Gastrocnemius medialis (tissue), 4 donors: ENCODE data around the gene ITGA11. TPM values are rescaled to one million over a fixed set of nuclear protein-coding genes. Genes with fewer than 3 reads are reported as not detected.

Experiments used
- ATAC-seq, 2 donors: fragments of 150-250 bp; one replicate each; pipeline ENCODE4 v1.9.1; 2016
- DNase-seq, 2 donors: peaks; one replicate each; pipeline ENCODE4 v3.0.0-alpha.2; 2019
- H3K27ac ChIP-seq, 4 donors: fragments of 200-600 bp; sonication (generic); 1 replicate in 1 of 4; 2 replicates in 3 of 4; pipeline ENCODE4 v1.5.1; 2016 to 2018; ENCODE audit warnings: mild to moderate bottlenecking in 2 of 4, moderate library complexity in 1 of 4
- H3K27me3 ChIP-seq, 3 donors: fragments of 200-600 bp; sonication (generic) in 2 of 3; 1 replicate in 1 of 3; 2 replicates in 2 of 3; pipeline versions ENCODE4 v1.5.1 to v1.6.0; 2016 to 2019; ENCODE audit warnings: mild to moderate bottlenecking in 1 of 3, moderate library complexity in 1 of 3
- H3K36me3 ChIP-seq, 2 donors: fragments of 200-600 bp; sonication (generic) in 1 of 2; one replicate each; pipeline ENCODE4 v1.5.1; 2017 to 2018
- H3K4me1 ChIP-seq, 2 donors: fragments of 200-600 bp; sonication (generic) in 1 of 2; one replicate each; pipeline ENCODE4 v1.5.1; 2016 to 2017; ENCODE audit warnings: mild to moderate bottlenecking in 2 of 2
- H3K4me3 ChIP-seq, 4 donors: fragments of 200-600 bp; sonication (generic) in 3 of 4; 1 replicate in 1 of 4; 2 replicates in 3 of 4; pipeline ENCODE4 v1.5.1; 2016 to 2019; ENCODE audit warnings: mild to moderate bottlenecking in 2 of 4
- H3K9me3 ChIP-seq, 3 donors: fragments of 200-600 bp; sonication (generic) in 2 of 3; 1 replicate in 1 of 3; 2 replicates in 2 of 3; pipeline ENCODE4 v1.5.1; 2016 to 2019
- CTCF ChIP-seq, 5 experiments: fragments of 450-650 bp in 3 of 5; fragments of 200-600 bp in 2 of 5; sonication (generic) in 2 of 5; IDR thresholded peaks in 4 of 5; conservative IDR thresholded peaks in 1 of 5; 1 replicate in 4 of 5; 2 replicates in 1 of 5; pipeline ENCODE4 v1.5.1; 2016 to 2019; ENCODE audit warnings: antibody characterized with exemption in 5 of 5, mild to moderate bottlenecking in 3 of 5, moderate library complexity in 3 of 5
- POLR2A ChIP-seq, 2 donors: fragments of 450-650 bp; IDR thresholded peaks; one replicate each; pipeline ENCODE4 v1.6.1; 2017; ENCODE audit warnings: antibody characterized with exemption in 2 of 2, mild to moderate bottlenecking in 2 of 2, moderate library complexity in 2 of 2
- in situ Hi-C, 4 donors: fragments of 200-750 bp; cut with MboI; loops; one replicate each; pipeline versions ENCODE4 v1.15.0 to v1.8.0; 2017; ENCODE audit warnings: low sequenced_read_pairs in 4 of 4
- intact Hi-C: fragments of 100-400 bp; cut with DNase I; formaldehyde crosslinking; loops from one replicate; pipeline ENCODE4 v1.15.1; 2023; ENCODE audit warnings: low total_unique reads
- total RNA-seq, 4 donors: library from RNA; depleted of rRNA; stranded (reverse); fragments of >200 nt; gene quantifications; one replicate each; pipeline versions ENCODE4 v1.1.0 to v1.2.3, GENCODE V29; 2016

The ITGA11 gene
- total RNA-seq, 4 donors from 2014 or later = 1.5 to 12.0 (median 2.5) TPM

DNA sequence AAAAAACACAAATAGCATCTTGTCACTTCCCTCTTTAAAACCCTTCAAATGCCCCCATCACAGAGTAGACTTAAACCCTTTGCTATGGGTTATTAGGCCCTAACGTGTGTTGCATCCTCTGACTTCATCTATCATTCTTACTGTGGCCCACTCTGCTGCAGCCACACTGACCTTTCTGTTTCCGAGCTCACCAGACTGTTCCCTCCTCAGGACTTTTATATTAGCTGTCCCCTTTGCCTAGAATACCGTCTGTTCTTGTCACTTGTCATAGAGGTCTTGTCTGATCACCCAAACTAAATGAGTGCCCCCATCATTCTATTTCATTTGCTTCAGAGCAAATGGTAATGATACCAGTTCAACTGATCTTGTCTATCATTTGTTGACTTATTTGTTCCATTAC, 155.3 kb downstream of the ITGA11 start:
- TF ChIP-seq POLR2A (IDR thresholded peaks at IDR 0.05) (no peak), CTCF (IDR thresholded peaks at IDR 0.05 in 4 of 5, conservative IDR thresholded peaks at IDR 0.05 in 1 of 5) (no peak)

GRCh38 chr15:68275165-68275746, 156.7 kb downstream of the ITGA11 start:
- ATAC-seq = peak; percentile 34 to 50
- H3K4me1 ChIP-seq = peaks cover 63 to 70% of the 10 kb centered on the region in 2 donors
- peak overlapping the region; percentile 97 to 100 (median 99) for H3K27ac ChIP-seq
- peak overlapping the region in 2 of 4 donors; percentile 16 to 97 for H3K4me3 ChIP-seq
- DNase-seq = peak; percentile 79 to 82
- TF ChIP-seq CTCF (IDR thresholded peaks at IDR 0.05 in 4 of 5, conservative IDR thresholded peaks at IDR 0.05 in 1 of 5) (no peak), POLR2A (IDR thresholded peaks at IDR 0.05) (peak; percentile 70 to 91)
- no peaks in the 10 kb centered on the region for H3K9me3 ChIP-seq
- intact Hi-C loops = loop anchor here (10.0 kb wide), 4 partner anchors 540 to 1200 kb away; partner anchors contain the start of gene RPLP1
- H3K36me3 ChIP-seq = peaks cover 0 to 4% of the 10 kb centered on the region in 2 donors
- H3K27me3 ChIP-seq = no peaks in the 10 kb centered on the region
- in situ Hi-C loops = no loop called here

More for the DNA sequence above, 155.3 kb downstream of the ITGA11 start:
- in situ Hi-C loops = no loop called here
- no peak for ATAC-seq
- peak overlapping the region; percentile 73 to 97 (median 81) for H3K4me3 ChIP-seq
- H3K27me3 ChIP-seq = no peaks in the 10 kb centered on the region
- peak overlapping the region; percentile 97 to 100 (median 99) for H3K27ac ChIP-seq
- H3K36me3 ChIP-seq = peaks cover 0 to 4% of the 10 kb centered on the region in 2 donors
- H3K9me3 ChIP-seq = no peaks in the 10 kb centered on the region
- intact Hi-C loops = loop anchor here (10.0 kb wide), 4 partner anchors 538 to 1202 kb away; partner anchors contain the start of gene RPLP1
- DNase-seq = no peak
- H3K4me1 ChIP-seq = peaks cover 60 to 76% of the 10 kb centered on the region in 2 donors

DNA sequence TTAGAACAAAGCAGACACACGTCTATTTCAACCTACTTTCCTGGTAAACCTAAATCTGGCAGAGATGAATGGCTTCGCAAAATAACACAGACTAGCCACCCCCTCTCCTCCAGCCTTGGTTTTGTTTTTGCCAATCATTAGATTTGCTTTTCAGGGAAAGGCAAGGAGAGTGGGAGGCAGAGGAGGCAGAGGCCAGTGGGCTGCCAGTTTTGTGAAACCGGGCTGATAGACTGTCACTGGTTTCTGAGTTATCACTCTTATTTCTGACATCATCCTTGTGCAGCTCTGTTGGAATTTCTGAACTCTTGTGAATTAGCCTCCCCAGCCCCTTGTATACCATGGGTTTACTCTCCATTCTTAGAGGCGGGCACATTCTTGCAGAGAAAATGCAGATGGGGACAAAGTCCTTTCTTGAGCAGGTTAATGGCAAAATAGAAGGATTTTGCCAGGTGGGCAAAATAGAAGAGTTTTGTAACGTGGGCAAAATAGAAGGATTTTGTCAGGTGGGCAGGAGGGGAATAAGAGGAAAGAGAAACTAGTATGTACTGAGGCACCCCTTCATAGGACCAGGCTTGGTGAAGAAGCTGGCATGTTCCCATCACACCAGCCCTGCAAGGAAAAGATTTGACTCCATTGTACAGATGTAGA, 157.6 kb downstream of the ITGA11 start:
- H3K9me3 ChIP-seq = no peaks in the 10 kb centered on the region
- no peak overlapping the region for H3K4me3 ChIP-seq
- intact Hi-C loops (loop anchor here (10.0 kb wide), 4 partner anchors 540 to 1200 kb away; partner anchors contain the start of gene RPLP1), in situ Hi-C loops (no loop called here)
- ATAC-seq = no peak
- H3K4me1 ChIP-seq = peaks cover 61 to 62% of the 10 kb centered on the region in 2 donors
- no peak for TF ChIP-seq POLR2A (IDR thresholded peaks at IDR 0.05)
- TF ChIP-seq CTCF (IDR thresholded peaks at IDR 0.05 in 4 of 5, conservative IDR thresholded peaks at IDR 0.05 in 1 of 5) = no peak
- H3K36me3 ChIP-seq = no peaks in the 10 kb centered on the region
- DNase-seq = no peak
- peak overlapping the region; percentile 97 to 100 (median 99) for H3K27ac ChIP-seq
- no peaks in the 10 kb centered on the region for H3K27me3 ChIP-seq

DNA sequence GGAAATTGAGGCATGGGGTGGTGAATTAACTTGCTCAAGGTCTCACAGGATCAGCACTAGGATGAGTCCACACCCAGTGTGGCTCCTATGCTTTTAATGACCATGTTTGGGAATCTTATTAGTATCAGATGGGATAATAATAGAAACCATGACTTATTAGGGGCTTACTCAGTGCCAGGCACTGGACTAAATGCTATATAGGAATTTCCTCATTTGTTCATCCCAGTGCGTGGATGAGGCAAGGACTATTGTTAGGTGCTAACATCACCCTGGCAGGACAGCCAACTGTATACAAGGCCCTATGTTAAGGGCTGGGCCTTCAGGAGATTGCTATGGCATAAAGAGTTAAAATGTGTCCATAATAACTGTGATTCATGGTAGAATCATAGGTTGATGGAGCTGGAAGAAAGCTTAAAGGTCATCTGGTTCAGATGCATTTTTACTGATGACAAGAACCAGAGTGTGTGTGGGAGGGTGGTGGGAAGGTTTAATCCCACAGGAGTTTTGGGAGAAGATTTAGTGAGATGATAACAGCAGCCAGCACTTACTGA, 159.2 kb downstream of the ITGA11 start:
- H3K27ac ChIP-seq = peak overlapping the region; percentile 97 to 100 (median 99)
- ATAC-seq (peak; percentile 13 to 21), DNase-seq (peak in 1 of 2 donors; percentile 56)
- H3K4me1 ChIP-seq = peaks cover 58 to 62% of the 10 kb centered on the region in 2 donors
- no peaks in the 10 kb centered on the region for H3K36me3 ChIP-seq
- H3K27me3 ChIP-seq = no peaks in the 10 kb centered on the region
- in situ Hi-C loops (no loop called here), intact Hi-C loops (loop anchor here (1.0 to 10.0 kb wide), 5 partner anchors 15 to 1198 kb away; partner anchors contain the start of gene RPLP1)
- no peak overlapping the region for H3K4me3 ChIP-seq
- no peaks in the 10 kb centered on the region for H3K9me3 ChIP-seq
- peak in 1 of 2 donors; percentile 48 for TF ChIP-seq POLR2A (IDR thresholded peaks at IDR 0.05)
- no peak for TF ChIP-seq CTCF (IDR thresholded peaks at IDR 0.05 in 4 of 5, conservative IDR thresholded peaks at IDR 0.05 in 1 of 5)
